DOHH2 (cell line): ENCODE results near the gene VCL.

Source experiments
- H3F3A ChIP-seq: fragments of 200-600 bp; sonication (generic), shearing (Covaris generic); 2 replicates; pipeline ENCODE4 v1.6.0; 2016; ENCODE audit warnings: antibody characterized with exemption, mild to moderate bottlenecking; ENCODE audit not compliant: control insufficient read depth, insufficient read depth
- H3K27ac ChIP-seq: fragments of 200-600 bp; sonication (generic); 2 replicates; pipeline ENCODE4 v1.5.1; 2014; ENCODE audit warnings: low read depth, mild to moderate bottlenecking, low read length, moderate library complexity
- H3K27me3 ChIP-seq: fragments of 200-600 bp; sonication (generic); 2 replicates; pipeline ENCODE4 v1.6.1; 2014; ENCODE audit warnings: mild to moderate bottlenecking, low read length, mixed read lengths; ENCODE audit not compliant: control insufficient read depth
- H3K36me3 ChIP-seq: fragments of 200-600 bp; sonication (generic); 2 replicates; pipeline ENCODE4 v1.6.1; 2014; ENCODE audit warnings: mild to moderate bottlenecking, low read length, moderate library complexity, mixed read lengths; ENCODE audit not compliant: control insufficient read depth
- H3K4me1 ChIP-seq: fragments of 200-600 bp; sonication (generic); 2 replicates; pipeline ENCODE4 v1.6.1; 2014; ENCODE audit warnings: mild to moderate bottlenecking, low read length, mixed read lengths; ENCODE audit not compliant: control insufficient read depth
- H3K4me2 ChIP-seq: fragments of 200-600 bp; sonication (generic); 2 replicates; pipeline ENCODE4 v1.6.0; 2014; ENCODE audit warnings: mild to moderate bottlenecking, low read length, moderate library complexity
- H3K4me3 ChIP-seq: fragments of 200-600 bp; sonication (generic); 2 replicates; pipeline ENCODE4 v1.5.1; 2014; ENCODE audit warnings: mild to moderate bottlenecking, low read length, mixed read lengths
- H3K79me2 ChIP-seq: fragments of 200-600 bp; sonication (generic); 2 replicates; pipeline ENCODE4 v1.6.1; 2014; ENCODE audit warnings: mild to moderate bottlenecking, low read length, mixed read lengths; ENCODE audit not compliant: control insufficient read depth
- H3K9me2 ChIP-seq: fragments of 200-600 bp; sonication (generic); replicated peaks from 2 replicates; pipeline ENCODE4 v1.6.1; 2014; ENCODE audit warnings: mild to moderate bottlenecking, low read length, mixed read lengths; ENCODE audit not compliant: control insufficient read depth
- H3K9me3 ChIP-seq: fragments of 200-600 bp; sonication (generic); 2 replicates; pipeline ENCODE4 v1.6.1; 2014; ENCODE audit warnings: antibody characterized with exemption, low read length, mixed read lengths; ENCODE audit not compliant: control insufficient read depth, insufficient read depth
- H4K20me1 ChIP-seq: fragments of 200-600 bp; sonication (generic); 2 replicates; pipeline ENCODE4 v1.6.0; 2014; ENCODE audit warnings: low read depth, mild to moderate bottlenecking, antibody characterized with exemption, low read length, moderate library complexity; ENCODE audit not compliant: control insufficient read depth, insufficient read depth
- EZH2phosphoT487 ChIP-seq: fragments of 200-600 bp; sonication (generic); IDR thresholded peaks from 2 replicates; pipeline ENCODE4 v1.6.1; 2017; ENCODE audit warnings: borderline replicate concordance, mild to moderate bottlenecking, antibody characterized with exemption, low read length, moderate library complexity, mixed read lengths
- TF ChIP-seq, protein P1 (sequence below): fragments of 200-600 bp; sonication (generic); IDR thresholded peaks from one replicate; pipeline ENCODE4 v1.5.1; 2014; ENCODE audit warnings: antibody characterized with exemption, mild to moderate bottlenecking, low read depth, low read length; ENCODE audit not compliant: poor library complexity, severe bottlenecking

The VCL gene

DNA sequence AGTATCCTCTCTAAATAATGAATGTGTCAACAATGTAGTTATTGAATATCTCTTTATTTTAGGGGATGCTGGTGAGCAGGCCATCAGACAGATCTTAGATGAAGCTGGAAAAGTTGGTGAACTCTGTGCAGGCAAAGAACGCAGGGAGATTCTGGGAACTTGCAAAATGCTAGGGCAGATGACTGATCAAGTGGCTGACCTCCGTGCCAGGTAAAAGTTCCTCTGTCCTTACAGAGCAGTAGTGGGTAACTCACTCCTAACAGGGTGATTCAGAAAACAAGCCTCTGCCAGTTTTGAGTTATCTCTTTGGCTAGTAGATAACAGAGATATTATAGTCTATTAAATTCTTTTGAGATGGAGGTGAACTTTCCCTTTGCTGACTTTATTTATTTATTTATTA lies 85.4 kb downstream of the VCL start:
- Histone ChIP-seq H3F3A (peaks cover 17% of the 10 kb centered on the region), H3K9me3 (no peaks in the 10 kb centered on the region), H3K4me3 (no peak overlapping the region), H3K36me3 (peaks cover 26% of the 10 kb centered on the region), H3K4me1 (peaks cover 32% of the 10 kb centered on the region), H3K79me2 (peaks cover 3% of the 10 kb centered on the region; the same call in 1 of the 2 replicates), H3K27me3 (no peaks in the 10 kb centered on the region), H3K9me2 (no peaks in the 10 kb centered on the region), H3K27ac (no peak overlapping the region), H4K20me1 (no peaks in the 10 kb centered on the region), H3K4me2 (no peak overlapping the region)
- TF ChIP-seq, protein P1, sequence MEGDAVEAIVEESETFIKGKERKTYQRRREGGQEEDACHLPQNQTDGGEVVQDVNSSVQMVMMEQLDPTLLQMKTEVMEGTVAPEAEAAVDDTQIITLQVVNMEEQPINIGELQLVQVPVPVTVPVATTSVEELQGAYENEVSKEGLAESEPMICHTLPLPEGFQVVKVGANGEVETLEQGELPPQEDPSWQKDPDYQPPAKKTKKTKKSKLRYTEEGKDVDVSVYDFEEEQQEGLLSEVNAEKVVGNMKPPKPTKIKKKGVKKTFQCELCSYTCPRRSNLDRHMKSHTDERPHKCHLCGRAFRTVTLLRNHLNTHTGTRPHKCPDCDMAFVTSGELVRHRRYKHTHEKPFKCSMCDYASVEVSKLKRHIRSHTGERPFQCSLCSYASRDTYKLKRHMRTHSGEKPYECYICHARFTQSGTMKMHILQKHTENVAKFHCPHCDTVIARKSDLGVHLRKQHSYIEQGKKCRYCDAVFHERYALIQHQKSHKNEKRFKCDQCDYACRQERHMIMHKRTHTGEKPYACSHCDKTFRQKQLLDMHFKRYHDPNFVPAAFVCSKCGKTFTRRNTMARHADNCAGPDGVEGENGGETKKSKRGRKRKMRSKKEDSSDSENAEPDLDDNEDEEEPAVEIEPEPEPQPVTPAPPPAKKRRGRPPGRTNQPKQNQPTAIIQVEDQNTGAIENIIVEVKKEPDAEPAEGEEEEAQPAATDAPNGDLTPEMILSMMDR: no peak
- no peak for TF ChIP-seq EZH2phosphoT487

- H3K9me3 ChIP-seq: no peaks in the 10 kb centered on the region
- TF ChIP-seq, protein P1: no peak
- no peak for TF ChIP-seq EZH2phosphoT487
- no peaks in the 10 kb centered on the region for H3K79me2 ChIP-seq
- H3K27ac ChIP-seq: no peak overlapping the region
- no peak overlapping the region for H3K4me2 ChIP-seq
- no peak overlapping the region for H3K4me3 ChIP-seq
- H4K20me1 ChIP-seq: no peaks in the 10 kb centered on the region
- peaks cover 36% of the 10 kb centered on the region for H3K36me3 ChIP-seq
- no peaks in the 10 kb centered on the region for H3K27me3 ChIP-seq
- H3K9me2 ChIP-seq: no peaks in the 10 kb centered on the region
- H3K4me1 ChIP-seq: peaks cover 16% of the 10 kb centered on the region
- peaks cover 10% of the 10 kb centered on the region; the same call in 1 of the 2 replicates for H3F3A ChIP-seq
Observed at GRCh38 chr10:74084955-74085354, 87.0 kb downstream of the VCL start.

GRCh38 chr10:74086317-74086716 lies 88.4 kb downstream of the VCL start:
- Histone ChIP-seq H3K27me3 (no peaks in the 10 kb centered on the region), H4K20me1 (no peaks in the 10 kb centered on the region), H3K36me3 (peaks cover 46% of the 10 kb centered on the region), H3K79me2 (no peaks in the 10 kb centered on the region), H3K4me1 (peaks cover 2% of the 10 kb centered on the region), H3K9me3 (no peaks in the 10 kb centered on the region), H3K4me3 (no peak overlapping the region), H3K4me2 (no peak overlapping the region), H3K9me2 (no peaks in the 10 kb centered on the region), H3K27ac (no peak overlapping the region), H3F3A (peaks cover 8% of the 10 kb centered on the region; the same call in 1 of the 2 replicates)
- TF ChIP-seq, protein P1: no peak
- TF ChIP-seq EZH2phosphoT487: no peak
